SK-N-SH treated with all-trans-retinoic acid at 6 μM for 48 hours (cell line): Measurements from ENCODE around the gene TRAPPC6A.

Experiments used
- ATAC-seq: fragments of 200-7000 bp; cut with Tn5 transposase; 3 replicates; pipeline ENCODE4 v1.9.1; 2020; ENCODE audit warnings: mild to moderate bottlenecking, moderate library complexity
- ARNTL ChIP-seq: fragments of 450-650 bp; formaldehyde crosslinking; IDR thresholded peaks from 2 replicates; pipeline ENCODE4 v1.5.0; 2020; ENCODE audit warnings: low read depth, mild to moderate bottlenecking, moderate library complexity, borderline replicate concordance
- CSDC2 ChIP-seq: fragments of 250-450 bp; sonication (Bioruptor Pico); IDR thresholded peaks from 2 replicates; pipeline ENCODE4 v1.5.0; 2020; ENCODE audit warnings: mild to moderate bottlenecking, moderate library complexity
- ESRRG ChIP-seq: fragments of 250-450 bp; sonication (Bioruptor Pico); IDR thresholded peaks from 2 replicates; pipeline ENCODE4 v1.6.1; 2021; ENCODE audit warnings: mild to moderate bottlenecking
- GLIS3 ChIP-seq: fragments of 250-450 bp; sonication (Bioruptor Pico); IDR thresholded peaks from 2 replicates; pipeline ENCODE4 v1.5.0; 2020; ENCODE audit warnings: mild to moderate bottlenecking, moderate library complexity
- ISL1 ChIP-seq: fragments of 250-450 bp; sonication (Bioruptor Pico); IDR thresholded peaks from 2 replicates; pipeline ENCODE4 v2.1.2; 2022; ENCODE audit warnings: mild to moderate bottlenecking, moderate library complexity
- OSR1 ChIP-seq: fragments of 250-450 bp; sonication (Bioruptor Pico); IDR thresholded peaks from 2 replicates; pipeline ENCODE4 v1.8.0; 2022; ENCODE audit warnings: moderate library complexity, mild to moderate bottlenecking, inconsistent platforms
- PPARA ChIP-seq: fragments of 250-450 bp; sonication (Bioruptor Pico); IDR thresholded peaks from 2 replicates; pipeline ENCODE4 v1.5.0; 2020; ENCODE audit warnings: mild to moderate bottlenecking, borderline replicate concordance
- RARB ChIP-seq: fragments of 250-450 bp; sonication (Bioruptor Pico); IDR thresholded peaks from 2 replicates; pipeline ENCODE4 v1.8.0; 2021; ENCODE audit warnings: mild to moderate bottlenecking, moderate library complexity
- SNAI2 ChIP-seq: fragments of 250-450 bp; sonication (Bioruptor Pico); IDR thresholded peaks from 2 replicates; pipeline ENCODE4 v1.5.0; 2020; ENCODE audit warnings: mild to moderate bottlenecking, moderate library complexity
- TCF4 ChIP-seq: fragments of 250-450 bp; sonication (Bioruptor Pico); IDR thresholded peaks from 2 replicates; pipeline ENCODE4 v1.8.0; 2021; ENCODE audit warnings: mild to moderate bottlenecking, moderate library complexity, borderline replicate concordance
- TOX ChIP-seq: fragments of 250-450 bp; sonication (Bioruptor Pico); IDR thresholded peaks from 2 replicates; pipeline ENCODE4 v1.8.0; 2021; ENCODE audit warnings: mild to moderate bottlenecking, moderate library complexity, borderline replicate concordance
- ZC3H10 ChIP-seq: fragments of 250-450 bp; sonication (Bioruptor Pico); IDR thresholded peaks from 2 replicates; pipeline ENCODE4 v1.5.1; 2021; ENCODE audit warnings: mild to moderate bottlenecking, moderate library complexity
- ZFP3 ChIP-seq: fragments of 250-450 bp; sonication (Bioruptor Pico); IDR thresholded peaks from 2 replicates; pipeline ENCODE4 v1.5.0; 2020; ENCODE audit warnings: mild to moderate bottlenecking, moderate library complexity
- ZFP30 ChIP-seq: fragments of 450-650 bp; formaldehyde crosslinking; IDR thresholded peaks from 2 replicates; pipeline ENCODE4 v1.5.0; 2022; ENCODE audit warnings: mild to moderate bottlenecking, moderate library complexity
- ZNF565 ChIP-seq: fragments of 450-650 bp; formaldehyde crosslinking; conservative IDR thresholded peaks from 2 replicates; pipeline ENCODE4 v1.5.0; 2020; ENCODE audit warnings: low read depth, mild to moderate bottlenecking, moderate library complexity
- ZNF70 ChIP-seq: fragments of 450-650 bp; formaldehyde crosslinking; IDR thresholded peaks from 2 replicates; pipeline ENCODE4 v1.5.0; 2020; ENCODE audit warnings: mild to moderate bottlenecking, moderate library complexity
- ZNF8 ChIP-seq: fragments of 450-650 bp; formaldehyde crosslinking; IDR thresholded peaks from 2 replicates; pipeline ENCODE4 v1.5.0; 2020; ENCODE audit warnings: mild to moderate bottlenecking, moderate library complexity
- TF ChIP-seq, protein P1 (sequence below): fragments of 250-450 bp; sonication (Bioruptor Pico); IDR thresholded peaks from 2 replicates; pipeline ENCODE4 v1.5.0; 2020; ENCODE audit warnings: mild to moderate bottlenecking, moderate library complexity
- TF ChIP-seq, protein P2 (sequence below): fragments of 250-450 bp; sonication (Bioruptor Pico); IDR thresholded peaks from 2 replicates; pipeline ENCODE4 v1.5.1; 2020; ENCODE audit warnings: low read depth, mild to moderate bottlenecking, moderate library complexity
- TF ChIP-seq, protein P3 (sequence below): fragments of 250-450 bp; sonication (Bioruptor Pico); IDR thresholded peaks from 2 replicates; pipeline ENCODE4 v1.8.0; 2020; ENCODE audit warnings: mild to moderate bottlenecking, moderate library complexity, borderline replicate concordance
- TF ChIP-seq, protein P4 (sequence below): fragments of 250-450 bp; sonication (Bioruptor Pico); IDR thresholded peaks from 2 replicates; pipeline ENCODE4 v1.8.0; 2021; ENCODE audit warnings: low read depth, mild to moderate bottlenecking, moderate library complexity, borderline replicate concordance
- TF ChIP-seq, protein P5 (sequence below): fragments of 250-450 bp; sonication (Bioruptor Pico); IDR thresholded peaks from 2 replicates; pipeline ENCODE4 v1.5.1; 2021; ENCODE audit warnings: mild to moderate bottlenecking, moderate library complexity

The TRAPPC6A gene

DNA sequence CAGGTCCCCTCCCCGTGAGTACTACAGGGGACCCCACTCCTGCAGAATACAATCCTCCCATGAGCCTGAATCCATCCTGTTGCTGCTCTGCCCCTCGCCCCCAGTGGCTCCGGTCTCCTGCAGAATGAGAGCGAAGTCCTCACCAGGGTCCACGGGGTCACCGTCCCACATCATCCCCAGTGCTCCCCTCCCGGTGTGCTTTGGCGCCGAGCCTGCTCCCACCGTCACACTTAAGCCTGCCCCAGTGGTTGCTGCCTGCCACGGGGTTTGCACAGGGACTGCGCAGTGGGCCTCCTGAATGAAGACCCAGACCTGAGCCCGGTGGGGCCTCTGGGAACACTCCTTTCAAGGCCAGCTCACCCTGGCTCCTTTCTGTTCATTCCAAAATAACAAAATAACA is 47.8 kb downstream of the TRAPPC6A start:
- ATAC-seq = no peak
- TF ChIP-seq TCF4 (no peak), ZNF565 (no peak), ISL1 (CRISPR knock-in tag) (no peak), CSDC2 (CRISPR knock-in tag) (no peak), ZNF70 (CRISPR knock-in tag) (no peak), ARNTL (CRISPR knock-in tag) (no peak), ZNF8 (CRISPR knock-in tag) (no peak), ZFP3 (CRISPR knock-in tag) (no peak)
- TF ChIP-seq, protein P1, sequence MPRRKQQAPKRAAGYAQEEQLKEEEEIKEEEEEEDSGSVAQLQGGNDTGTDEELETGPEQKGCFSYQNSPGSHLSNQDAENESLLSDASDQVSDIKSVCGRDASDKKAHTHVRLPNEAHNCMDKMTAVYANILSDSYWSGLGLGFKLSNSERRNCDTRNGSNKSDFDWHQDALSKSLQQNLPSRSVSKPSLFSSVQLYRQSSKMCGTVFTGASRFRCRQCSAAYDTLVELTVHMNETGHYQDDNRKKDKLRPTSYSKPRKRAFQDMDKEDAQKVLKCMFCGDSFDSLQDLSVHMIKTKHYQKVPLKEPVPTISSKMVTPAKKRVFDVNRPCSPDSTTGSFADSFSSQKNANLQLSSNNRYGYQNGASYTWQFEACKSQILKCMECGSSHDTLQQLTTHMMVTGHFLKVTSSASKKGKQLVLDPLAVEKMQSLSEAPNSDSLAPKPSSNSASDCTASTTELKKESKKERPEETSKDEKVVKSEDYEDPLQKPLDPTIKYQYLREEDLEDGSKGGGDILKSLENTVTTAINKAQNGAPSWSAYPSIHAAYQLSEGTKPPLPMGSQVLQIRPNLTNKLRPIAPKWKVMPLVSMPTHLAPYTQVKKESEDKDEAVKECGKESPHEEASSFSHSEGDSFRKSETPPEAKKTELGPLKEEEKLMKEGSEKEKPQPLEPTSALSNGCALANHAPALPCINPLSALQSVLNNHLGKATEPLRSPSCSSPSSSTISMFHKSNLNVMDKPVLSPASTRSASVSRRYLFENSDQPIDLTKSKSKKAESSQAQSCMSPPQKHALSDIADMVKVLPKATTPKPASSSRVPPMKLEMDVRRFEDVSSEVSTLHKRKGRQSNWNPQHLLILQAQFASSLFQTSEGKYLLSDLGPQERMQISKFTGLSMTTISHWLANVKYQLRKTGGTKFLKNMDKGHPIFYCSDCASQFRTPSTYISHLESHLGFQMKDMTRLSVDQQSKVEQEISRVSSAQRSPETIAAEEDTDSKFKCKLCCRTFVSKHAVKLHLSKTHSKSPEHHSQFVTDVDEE (CRISPR knock-in tag) = no peak
- TF ChIP-seq, protein P2, sequence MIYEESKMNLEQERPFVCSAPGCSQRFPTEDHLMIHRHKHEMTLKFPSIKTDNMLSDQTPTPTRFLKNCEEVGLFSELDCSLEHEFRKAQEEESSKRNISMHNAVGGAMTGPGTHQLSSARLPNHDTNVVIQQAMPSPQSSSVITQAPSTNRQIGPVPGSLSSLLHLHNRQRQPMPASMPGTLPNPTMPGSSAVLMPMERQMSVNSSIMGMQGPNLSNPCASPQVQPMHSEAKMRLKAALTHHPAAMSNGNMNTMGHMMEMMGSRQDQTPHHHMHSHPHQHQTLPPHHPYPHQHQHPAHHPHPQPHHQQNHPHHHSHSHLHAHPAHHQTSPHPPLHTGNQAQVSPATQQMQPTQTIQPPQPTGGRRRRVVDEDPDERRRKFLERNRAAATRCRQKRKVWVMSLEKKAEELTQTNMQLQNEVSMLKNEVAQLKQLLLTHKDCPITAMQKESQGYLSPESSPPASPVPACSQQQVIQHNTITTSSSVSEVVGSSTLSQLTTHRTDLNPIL (CRISPR knock-in tag) = no peak
- TF ChIP-seq, protein P3, sequence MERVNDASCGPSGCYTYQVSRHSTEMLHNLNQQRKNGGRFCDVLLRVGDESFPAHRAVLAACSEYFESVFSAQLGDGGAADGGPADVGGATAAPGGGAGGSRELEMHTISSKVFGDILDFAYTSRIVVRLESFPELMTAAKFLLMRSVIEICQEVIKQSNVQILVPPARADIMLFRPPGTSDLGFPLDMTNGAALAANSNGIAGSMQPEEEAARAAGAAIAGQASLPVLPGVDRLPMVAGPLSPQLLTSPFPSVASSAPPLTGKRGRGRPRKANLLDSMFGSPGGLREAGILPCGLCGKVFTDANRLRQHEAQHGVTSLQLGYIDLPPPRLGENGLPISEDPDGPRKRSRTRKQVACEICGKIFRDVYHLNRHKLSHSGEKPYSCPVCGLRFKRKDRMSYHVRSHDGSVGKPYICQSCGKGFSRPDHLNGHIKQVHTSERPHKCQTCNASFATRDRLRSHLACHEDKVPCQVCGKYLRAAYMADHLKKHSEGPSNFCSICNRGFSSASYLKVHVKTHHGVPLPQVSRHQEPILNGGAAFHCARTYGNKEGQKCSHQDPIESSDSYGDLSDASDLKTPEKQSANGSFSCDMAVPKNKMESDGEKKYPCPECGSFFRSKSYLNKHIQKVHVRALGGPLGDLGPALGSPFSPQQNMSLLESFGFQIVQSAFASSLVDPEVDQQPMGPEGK = no peak
- TF ChIP-seq, all 23 proteins: peak for 0

DNA sequence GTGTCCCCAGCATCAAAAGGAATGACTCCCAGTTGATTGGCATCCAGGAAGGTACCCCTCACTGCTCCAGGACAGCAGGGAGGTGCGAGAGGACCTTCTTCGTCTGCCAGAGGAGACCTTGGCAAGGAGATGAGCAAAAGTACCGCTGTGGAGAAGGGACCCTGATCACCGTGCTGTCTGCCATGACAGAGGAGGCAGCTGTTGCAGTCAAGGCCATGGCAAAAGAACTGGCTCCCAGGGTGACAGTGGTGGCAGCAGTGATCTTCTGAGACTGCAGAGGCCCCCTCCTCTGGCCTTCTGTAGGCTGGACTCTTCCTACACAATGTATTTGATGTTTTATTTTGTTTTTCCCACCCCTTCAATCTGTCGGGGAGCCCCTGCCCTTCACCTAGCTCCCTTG is 49.2 kb downstream of the TRAPPC6A start:
- ATAC-seq = no peak
- TF ChIP-seq TOX (CRISPR knock-in tag) = no peak
- TF ChIP-seq ZFP3 (CRISPR knock-in tag) = no peak
- TF ChIP-seq, protein P4, sequence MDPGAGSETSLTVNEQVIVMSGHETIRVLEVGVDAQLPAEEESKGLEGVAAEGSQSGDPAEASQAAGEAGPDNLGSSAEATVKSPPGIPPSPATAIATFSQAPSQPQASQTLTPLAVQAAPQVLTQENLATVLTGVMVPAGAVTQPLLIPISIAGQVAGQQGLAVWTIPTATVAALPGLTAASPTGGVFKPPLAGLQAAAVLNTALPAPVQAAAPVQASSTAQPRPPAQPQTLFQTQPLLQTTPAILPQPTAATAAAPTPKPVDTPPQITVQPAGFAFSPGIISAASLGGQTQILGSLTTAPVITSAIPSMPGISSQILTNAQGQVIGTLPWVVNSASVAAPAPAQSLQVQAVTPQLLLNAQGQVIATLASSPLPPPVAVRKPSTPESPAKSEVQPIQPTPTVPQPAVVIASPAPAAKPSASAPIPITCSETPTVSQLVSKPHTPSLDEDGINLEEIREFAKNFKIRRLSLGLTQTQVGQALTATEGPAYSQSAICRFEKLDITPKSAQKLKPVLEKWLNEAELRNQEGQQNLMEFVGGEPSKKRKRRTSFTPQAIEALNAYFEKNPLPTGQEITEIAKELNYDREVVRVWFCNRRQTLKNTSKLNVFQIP = no peak
- no peak for TF ChIP-seq RARB (CRISPR knock-in tag)
- TF ChIP-seq, protein P1 (CRISPR knock-in tag) = no peak
- TF ChIP-seq OSR1 (CRISPR knock-in tag) = no peak
- TF ChIP-seq, protein P3 = no peak
- no peak for TF ChIP-seq SNAI2 (CRISPR knock-in tag)
- TF ChIP-seq, protein P5, sequence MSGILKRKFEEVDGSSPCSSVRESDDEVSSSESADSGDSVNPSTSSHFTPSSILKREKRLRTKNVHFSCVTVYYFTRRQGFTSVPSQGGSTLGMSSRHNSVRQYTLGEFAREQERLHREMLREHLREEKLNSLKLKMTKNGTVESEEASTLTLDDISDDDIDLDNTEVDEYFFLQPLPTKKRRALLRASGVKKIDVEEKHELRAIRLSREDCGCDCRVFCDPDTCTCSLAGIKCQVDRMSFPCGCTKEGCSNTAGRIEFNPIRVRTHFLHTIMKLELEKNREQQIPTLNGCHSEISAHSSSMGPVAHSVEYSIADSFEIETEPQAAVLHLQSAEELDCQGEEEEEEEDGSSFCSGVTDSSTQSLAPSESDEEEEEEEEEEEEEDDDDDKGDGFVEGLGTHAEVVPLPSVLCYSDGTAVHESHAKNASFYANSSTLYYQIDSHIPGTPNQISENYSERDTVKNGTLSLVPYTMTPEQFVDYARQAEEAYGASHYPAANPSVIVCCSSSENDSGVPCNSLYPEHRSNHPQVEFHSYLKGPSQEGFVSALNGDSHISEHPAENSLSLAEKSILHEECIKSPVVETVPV = no peak
- TF ChIP-seq GLIS3 (CRISPR knock-in tag) = no peak
- no peak for TF ChIP-seq ZFP30 (CRISPR knock-in tag)
- TF ChIP-seq, protein P2 (CRISPR knock-in tag) = no peak
- TF ChIP-seq ZC3H10 (CRISPR knock-in tag) = no peak
- no peak for TF ChIP-seq ESRRG (CRISPR knock-in tag)
- no peak for TF ChIP-seq ISL1 (CRISPR knock-in tag)
- TF ChIP-seq CSDC2 (CRISPR knock-in tag) = no peak
- no peak for TF ChIP-seq ARNTL (CRISPR knock-in tag)
- TF ChIP-seq PPARA (CRISPR knock-in tag) = no peak
- TF ChIP-seq ZNF565 = no peak
- no peak for TF ChIP-seq ZNF8 (CRISPR knock-in tag)
